Nephron (organoid): ENCODE data around the gene C1GALT1.

Experiments used
- H3K27ac Mint-ChIP-seq, 3 experiments: 2 replicates each; pipeline ENCODE4 v1.8.0; 2020; ENCODE audit warnings: mixed read lengths in 3 of 3, mild to moderate bottlenecking in 2 of 3, moderate library complexity in 1 of 3
- H3K27me3 Mint-ChIP-seq: 2 replicates; pipeline ENCODE4 v1.8.0; 2021; ENCODE audit warnings: low read depth, mild to moderate bottlenecking, moderate library complexity, mixed read lengths
- H3K36me3 Mint-ChIP-seq: 2 replicates; pipeline ENCODE4 v1.8.0; 2020; ENCODE audit warnings: low read depth, mixed read lengths
- H3K4me1 Mint-ChIP-seq: 2 replicates; pipeline ENCODE4 v1.8.0; 2020; ENCODE audit warnings: mixed read lengths
- H3K4me3 Mint-ChIP-seq, 3 experiments: 2 replicates each; pipeline ENCODE4 v1.8.0; 2020; ENCODE audit warnings: mild to moderate bottlenecking in 3 of 3, mixed read lengths in 3 of 3, moderate library complexity in 2 of 3
- H3K9me3 Mint-ChIP-seq: 2 replicates; pipeline ENCODE4 v1.8.0; 2020; ENCODE audit warnings: mixed read lengths
- CTCF ChIP-seq, 3 experiments: fragments of 200-600 bp; sonication (generic); IDR thresholded peaks; one replicate each; pipeline ENCODE4 v1.5.0; 2021; ENCODE audit warnings: antibody characterized with exemption in 3 of 3; ENCODE audit not compliant: unreplicated experiment in 3 of 3

Gene C1GALT1

DNA sequence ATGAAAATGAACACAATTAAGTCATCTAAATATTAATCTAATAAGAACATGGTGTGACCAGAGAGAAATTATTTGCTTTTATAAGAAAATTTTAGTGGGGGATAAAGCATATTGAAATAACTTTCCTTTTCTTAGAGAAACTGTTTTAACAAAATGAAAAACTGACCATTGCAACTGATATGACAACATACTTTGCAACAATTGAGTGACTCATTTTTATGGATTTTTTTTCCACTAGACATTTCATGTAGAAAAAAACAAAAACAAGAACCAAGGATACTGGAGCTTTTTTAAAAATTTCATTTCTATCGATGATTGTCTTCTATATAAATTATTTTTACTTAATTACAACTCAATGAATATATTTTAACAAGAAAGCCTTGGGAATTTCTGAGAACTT, 90.0 kb downstream of the C1GALT1 start:
- no peaks in the 10 kb centered on the region for H3K4me1 Mint-ChIP-seq
- H3K27me3 Mint-ChIP-seq: no peaks in the 10 kb centered on the region
- no peak overlapping the region for H3K4me3 Mint-ChIP-seq
- TF ChIP-seq CTCF (IDR thresholded peaks at IDR 0.05; ENCODE audit: unreplicated experiment in 3 of 3): no peak
- H3K27ac Mint-ChIP-seq: no peak overlapping the region
- H3K9me3 Mint-ChIP-seq: no peaks in the 10 kb centered on the region
- H3K36me3 Mint-ChIP-seq: no peaks in the 10 kb centered on the region

DNA sequence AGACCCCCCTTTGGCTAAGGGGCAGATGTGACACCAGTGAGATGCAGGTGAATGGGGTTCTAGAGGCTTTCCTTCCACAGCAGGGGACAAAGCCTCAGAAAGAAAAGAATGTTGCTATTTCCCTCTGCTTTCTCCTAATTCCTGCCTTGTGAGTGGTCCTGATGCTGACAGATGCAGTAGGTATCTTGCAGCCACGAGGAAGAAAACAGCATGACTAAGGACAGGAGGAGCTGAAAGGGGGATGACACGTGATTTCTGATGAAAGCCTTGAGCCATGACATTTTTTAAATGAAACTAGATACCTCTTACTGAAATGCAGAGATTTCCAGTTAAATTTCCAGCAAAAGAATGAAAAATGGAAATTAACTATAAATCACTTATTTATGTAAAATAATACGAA, 92.4 kb downstream of the C1GALT1 start:
- no peak for TF ChIP-seq CTCF (IDR thresholded peaks at IDR 0.05; ENCODE audit: unreplicated experiment in 3 of 3)
- Mint-ChIP-seq H3K27me3 (no peaks in the 10 kb centered on the region), H3K4me1 (no peaks in the 10 kb centered on the region), H3K27ac (no peak overlapping the region), H3K36me3 (no peaks in the 10 kb centered on the region), H3K9me3 (no peaks in the 10 kb centered on the region), H3K4me3 (no peak overlapping the region)

GRCh38 chr7:7276161-7276560, 93.8 kb downstream of the C1GALT1 start:
- Mint-ChIP-seq H3K4me3 (no peak overlapping the region), H3K27me3 (no peaks in the 10 kb centered on the region)

GRCh38 chr7:7290429-7291122, 108.2 kb downstream of the C1GALT1 start:
- H3K27ac Mint-ChIP-seq: no peak overlapping the region
- no peaks in the 10 kb centered on the region for H3K27me3 Mint-ChIP-seq
- H3K9me3 Mint-ChIP-seq: peaks cover 5% of the 10 kb centered on the region
- no peak overlapping the region for H3K4me3 Mint-ChIP-seq
- TF ChIP-seq CTCF (IDR thresholded peaks at IDR 0.05; ENCODE audit: unreplicated experiment in 3 of 3): no peak
- no peaks in the 10 kb centered on the region for H3K36me3 Mint-ChIP-seq
- no peaks in the 10 kb centered on the region for H3K4me1 Mint-ChIP-seq

More at GRCh38 chr7:7276161-7276560, 93.8 kb downstream of the C1GALT1 start:
- Mint-ChIP-seq H3K36me3 (no peaks in the 10 kb centered on the region), H3K9me3 (peaks cover 9% of the 10 kb centered on the region), H3K27ac (no peak overlapping the region), H3K4me1 (no peaks in the 10 kb centered on the region)
- no peak for TF ChIP-seq CTCF (IDR thresholded peaks at IDR 0.05; ENCODE audit: unreplicated experiment in 3 of 3)

DNA sequence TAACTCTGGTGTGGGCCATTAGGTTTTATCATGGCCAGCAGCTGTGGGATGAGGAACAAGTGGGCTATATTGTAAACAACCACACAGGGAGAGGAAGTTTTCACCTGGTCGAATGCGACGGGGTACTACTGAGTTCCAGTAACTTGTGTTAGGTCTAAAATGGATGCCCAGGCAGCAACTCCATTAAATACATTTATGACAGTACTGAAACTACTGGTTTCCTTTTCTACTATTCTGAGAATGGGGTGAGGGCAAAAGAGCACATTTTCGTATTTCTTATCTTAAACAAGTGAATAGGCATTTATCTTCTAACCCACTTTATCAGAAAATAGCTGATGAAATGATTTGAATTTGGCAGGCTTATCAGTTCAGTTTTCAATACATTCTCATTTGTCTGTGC, 109.7 kb downstream of the C1GALT1 start:
- Mint-ChIP-seq H3K4me1 (no peaks in the 10 kb centered on the region), H3K27ac (no peak overlapping the region), H3K4me3 (no peak overlapping the region), H3K9me3 (no peaks in the 10 kb centered on the region), H3K36me3 (no peaks in the 10 kb centered on the region), H3K27me3 (no peaks in the 10 kb centered on the region)
- TF ChIP-seq CTCF (IDR thresholded peaks at IDR 0.05; ENCODE audit: unreplicated experiment in 3 of 3): no peak

DNA sequence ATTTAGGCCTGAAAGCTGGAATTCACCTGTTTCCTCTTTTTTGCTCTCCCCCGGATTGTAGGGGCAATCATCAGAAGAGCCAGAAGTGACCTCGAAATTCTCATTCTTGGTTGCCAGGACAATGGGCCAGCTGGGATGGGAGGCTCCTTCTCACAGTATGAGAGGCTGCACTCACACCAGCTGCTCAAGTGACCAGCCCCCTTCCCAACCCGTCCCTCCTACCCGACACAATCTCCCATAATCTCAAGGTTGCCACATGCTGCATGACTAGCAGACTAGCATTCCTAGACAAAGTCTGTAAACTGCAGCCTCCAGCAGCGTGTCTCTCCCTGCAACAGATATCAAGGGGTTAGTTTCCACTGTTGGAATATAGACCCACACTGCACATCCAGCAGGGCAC, 110.3 kb downstream of the C1GALT1 start:
- no peaks in the 10 kb centered on the region for H3K4me1 Mint-ChIP-seq
- H3K27ac Mint-ChIP-seq: no peak overlapping the region
- H3K36me3 Mint-ChIP-seq: no peaks in the 10 kb centered on the region
- no peaks in the 10 kb centered on the region for H3K27me3 Mint-ChIP-seq
- TF ChIP-seq CTCF (IDR thresholded peaks at IDR 0.05; ENCODE audit: unreplicated experiment in 3 of 3): no peak
- H3K9me3 Mint-ChIP-seq: peaks cover 3% of the 10 kb centered on the region
- no peak overlapping the region for H3K4me3 Mint-ChIP-seq
